A549 (cell line): ENCODE results near the gene RALGPS2.

Source experiments
- CTCF ChIP-seq: fragments of >200 bp; sonication (Bioruptor Twin); formaldehyde crosslinking; IDR thresholded peaks from 3 replicates; pipeline ENCODE4 v1.5.1; 2016
- EP300 ChIP-seq, 2 experiments: fragments of >200 bp; sonication (Bioruptor Twin); formaldehyde crosslinking; IDR thresholded peaks; 2 replicates in 1 of 2; 3 replicates in 1 of 2; pipeline ENCODE4 v1.6.1; 2016 to 2017
- HOXB13 ChIP-seq: fragments of 250-450 bp; sonication (Bioruptor Pico); IDR thresholded peaks from 2 replicates; pipeline ENCODE4 v1.5.0; 2020; ENCODE audit warnings: low read depth, mild to moderate bottlenecking, moderate library complexity
- MAX ChIP-seq: IDR thresholded peaks from 2 replicates; pipeline ENCODE4 v1.6.1; 2012
- PBX3 ChIP-seq: IDR thresholded peaks from 2 replicates; pipeline ENCODE4 v1.6.1; 2012
- RAD21 ChIP-seq, 2 experiments: fragments of >200 bp in 1 of 2; sonication (Bioruptor Twin) in 1 of 2; formaldehyde crosslinking in 1 of 2; IDR thresholded peaks in 1 of 2; conservative IDR thresholded peaks in 1 of 2; 2 replicates in 1 of 2; 3 replicates in 1 of 2; pipeline ENCODE4 v1.6.1; 2012 to 2018; ENCODE audit warnings: inconsistent platforms in 1 of 2
- RCOR1 ChIP-seq: fragments of 150-350 bp; IDR thresholded peaks from 2 replicates; pipeline ENCODE4 v1.6.1; 2014; ENCODE audit warnings: antibody characterized with exemption, low read length, low read depth
- REST ChIP-seq: fragments of 200-600 bp; sonication (generic); IDR thresholded peaks from 2 replicates; pipeline ENCODE4 v1.6.1; 2016; ENCODE audit warnings: antibody characterized with exemption, mild to moderate bottlenecking, moderate library complexity
- USF2 ChIP-seq: fragments of 450-650 bp; IDR thresholded peaks from 2 replicates; pipeline ENCODE4 v1.6.1; 2014; ENCODE audit warnings: antibody characterized with exemption

- TF ChIP-seq CTCF: peak; percentile 51
- TF ChIP-seq USF2: no peak
- TF ChIP-seq MAX: no peak
- no peak for TF ChIP-seq EP300 (IDR thresholded peaks at IDR 0.05)
- TF ChIP-seq REST: no peak
- no peak for TF ChIP-seq PBX3
- peak; percentile 67 to 80 for TF ChIP-seq RAD21 (conservative IDR thresholded peaks at IDR 0.05 in 1 of 2, IDR thresholded peaks at IDR 0.05 in 1 of 2)
- TF ChIP-seq HOXB13 (CRISPR knock-in tag): no peak
- no peak for TF ChIP-seq RCOR1
Measured at GRCh38 chr1:178774263-178774662, 49.2 kb downstream of the RALGPS2 start.
